ENCODE results near the gene MYMK.

GRCh38 chr9:133499892-133500270 is 24.9 kb downstream of the MYMK start:
- TF ChIP-seq CTCF (IDR thresholded peaks at IDR 0.05; ENCODE audit: control extremely low read depth in 1 of 3, insufficient read depth in 1 of 3, low read depth in 1 of 3, low read length in 3 of 3), result no peak
- TF ChIP-seq E2F6 (IDR thresholded peaks at IDR 0.05), result no peak
- no peak for TF ChIP-seq MAX (IDR thresholded peaks at IDR 0.05)
- no peak for TF ChIP-seq GABPA (IDR thresholded peaks at IDR 0.05; ENCODE audit: borderline replicate concordance, insufficient read depth, low read length)
- no peak for TF ChIP-seq POLR2AphosphoS5 (IDR thresholded peaks at IDR 0.05; ENCODE audit: low read depth, low read length)
- TF ChIP-seq ZNF274 (IDR thresholded peaks at IDR 0.05; ENCODE audit: borderline replicate concordance, extremely low read depth, low read length), result no peak
- no peak for TF ChIP-seq PHF8 (conservative IDR thresholded peaks at IDR 0.05; ENCODE audit: low read depth, low read length)
- TF ChIP-seq YY1 (IDR thresholded peaks at IDR 0.05; ENCODE audit: low read depth, low read length), result no peak
- no peak for TF ChIP-seq EP300 (IDR thresholded peaks at IDR 0.05; ENCODE audit: borderline replicate concordance in 1 of 2, low read depth in 2 of 2, low read length in 2 of 2)
